HEK293 (cell line): Measurements from ENCODE around the gene CC2D2A.
A peak's percentile ranks its signal among the peaks of the same experiment; 100 is the strongest.

ENCODE experiments used
- CTCF ChIA-PET: fragments of 350-600 bp; formaldehyde crosslinking; extraction: SDS; loops from one replicate; lab custom pipeline; 2021; ENCODE audit warnings: antibody characterized with exemption; lab: Yijun Ruan, JAX
- POLR2A ChIA-PET: fragments of 300-600 bp; formaldehyde crosslinking; extraction: SDS; loops from one replicate; lab custom pipeline; 2020; ENCODE audit warnings: antibody characterized with exemption, inconsistent platforms; lab: Yijun Ruan, JAX
- H3K27ac ChIP-seq: fragments of 200-500 bp; sonication (Bioruptor generic); 2 replicates; pipeline ENCODE4 v1.5.1; 2014; ENCODE audit warnings: low read depth, low read length, control low read depth, inconsistent platforms; ENCODE audit errors: extremely low read depth
- H3K36me3 ChIP-seq, 2 experiments: fragments of 200-500 bp in 1 of 2; sonication (Bioruptor generic) in 1 of 2; 1 replicate in 1 of 2; 2 replicates in 1 of 2; pipeline ENCODE4 v1.5.1; 2014 to 2017; ENCODE audit warnings: inconsistent platforms in 2 of 2, low read length in 2 of 2; ENCODE audit not compliant: control insufficient read depth in 2 of 2, insufficient read depth in 1 of 2
- H3K4me1 ChIP-seq: fragments of 200-500 bp; sonication (Bioruptor generic); 2 replicates; pipeline ENCODE4 v1.5.1; 2014; ENCODE audit warnings: mild to moderate bottlenecking, low read length, inconsistent platforms; ENCODE audit not compliant: control insufficient read depth, insufficient read depth
- H3K4me3 ChIP-seq: 2 replicates; pipeline ENCODE4 v1.5.1; 2011; ENCODE audit warnings: low read depth, mild to moderate bottlenecking, control low read depth, low read length, moderate library complexity
- H3K9me3 ChIP-seq: fragments of 200-500 bp; sonication (Bioruptor generic); 2 replicates; pipeline ENCODE4 v1.5.1; 2014; ENCODE audit warnings: low read depth, low read length, inconsistent platforms; ENCODE audit not compliant: control insufficient read depth, insufficient read depth
- GLI2 ChIP-seq: fragments of 450-650 bp; formaldehyde crosslinking; IDR thresholded peaks from 2 replicates; pipeline ENCODE4; 2017; ENCODE audit warnings: missing biosample characterization, missing genetic modification characterization, low read depth, borderline replicate concordance
- INSM2 ChIP-seq: fragments of 450-650 bp; formaldehyde crosslinking; IDR thresholded peaks from 2 replicates; pipeline ENCODE4 v1.5.1; 2016; ENCODE audit warnings: missing biosample characterization, missing genetic modification characterization
- KLF7 ChIP-seq: fragments of 450-650 bp; formaldehyde crosslinking; IDR thresholded peaks from 2 replicates; pipeline ENCODE4 v1.5.1; 2016; ENCODE audit warnings: missing biosample characterization, missing genetic modification characterization, borderline replicate concordance
- RBAK ChIP-seq: fragments of 450-650 bp; formaldehyde crosslinking; IDR thresholded peaks from 2 replicates; pipeline ENCODE4 v1.5.1; 2016; ENCODE audit warnings: missing biosample characterization, missing genetic modification characterization
- ZBTB17 ChIP-seq: fragments of 450-650 bp; formaldehyde crosslinking; IDR thresholded peaks from 2 replicates; pipeline ENCODE4 v1.5.1; 2016; ENCODE audit warnings: missing biosample characterization, missing genetic modification characterization
- ZBTB20 ChIP-seq: fragments of 450-650 bp; formaldehyde crosslinking; IDR thresholded peaks from 2 replicates; pipeline ENCODE4 v1.5.1; 2016; ENCODE audit warnings: missing biosample characterization, missing genetic modification characterization
- ZNF239 ChIP-seq: fragments of 450-650 bp; formaldehyde crosslinking; IDR thresholded peaks from 2 replicates; pipeline ENCODE4 v1.5.1; 2016; ENCODE audit warnings: missing biosample characterization, missing genetic modification characterization
- ZNF354C ChIP-seq: fragments of 450-650 bp; formaldehyde crosslinking; IDR thresholded peaks from 2 replicates; pipeline ENCODE4 v1.5.1; 2016; ENCODE audit warnings: missing biosample characterization, missing genetic modification characterization, low read depth, borderline replicate concordance
- ZNF416 ChIP-seq: fragments of 450-650 bp; formaldehyde crosslinking; IDR thresholded peaks from 2 replicates; pipeline ENCODE4 v1.5.1; 2016; ENCODE audit warnings: missing biosample characterization, missing genetic modification characterization
- ZNF560 ChIP-seq: fragments of 450-650 bp; formaldehyde crosslinking; IDR thresholded peaks from 2 replicates; pipeline ENCODE4 v1.5.1; 2017; ENCODE audit warnings: missing biosample characterization, missing genetic modification characterization, borderline replicate concordance
- ZNF677 ChIP-seq: fragments of 450-650 bp; IDR thresholded peaks from 2 replicates; pipeline ENCODE4 v1.5.0; 2018; ENCODE audit warnings: missing biosample characterization, mild to moderate bottlenecking, missing genetic modification characterization, moderate library complexity
- ZNF704 ChIP-seq: fragments of 450-650 bp; formaldehyde crosslinking; IDR thresholded peaks from 2 replicates; pipeline ENCODE4 v1.5.1; 2016; ENCODE audit warnings: missing biosample characterization, missing genetic modification characterization
- TF ChIP-seq, protein P1 (sequence below): fragments of 450-650 bp; formaldehyde crosslinking; IDR thresholded peaks from 2 replicates; pipeline ENCODE4 v1.5.1; 2016; ENCODE audit warnings: missing biosample characterization, missing genetic modification characterization
- TF ChIP-seq, protein P2 (sequence below): fragments of 450-650 bp; formaldehyde crosslinking; IDR thresholded peaks from 2 replicates; pipeline ENCODE4 v1.5.1; 2016; ENCODE audit warnings: missing biosample characterization, missing genetic modification characterization
- TF ChIP-seq, protein P3 (sequence below): fragments of 450-650 bp; formaldehyde crosslinking; IDR thresholded peaks from 2 replicates; pipeline ENCODE4 v1.5.1; 2016; ENCODE audit warnings: missing biosample characterization, missing genetic modification characterization, borderline replicate concordance
- TF ChIP-seq, protein P4 (sequence below): fragments of 450-650 bp; formaldehyde crosslinking; IDR thresholded peaks from 2 replicates; pipeline ENCODE4 v1.5.1; 2017; ENCODE audit warnings: missing biosample characterization, missing genetic modification characterization
- TF ChIP-seq, protein P5 (sequence below): fragments of 450-650 bp; formaldehyde crosslinking; IDR thresholded peaks from 2 replicates; pipeline ENCODE4 v1.5.1; 2016; ENCODE audit warnings: missing biosample characterization, missing genetic modification characterization, borderline replicate concordance

The CC2D2A gene

DNA sequence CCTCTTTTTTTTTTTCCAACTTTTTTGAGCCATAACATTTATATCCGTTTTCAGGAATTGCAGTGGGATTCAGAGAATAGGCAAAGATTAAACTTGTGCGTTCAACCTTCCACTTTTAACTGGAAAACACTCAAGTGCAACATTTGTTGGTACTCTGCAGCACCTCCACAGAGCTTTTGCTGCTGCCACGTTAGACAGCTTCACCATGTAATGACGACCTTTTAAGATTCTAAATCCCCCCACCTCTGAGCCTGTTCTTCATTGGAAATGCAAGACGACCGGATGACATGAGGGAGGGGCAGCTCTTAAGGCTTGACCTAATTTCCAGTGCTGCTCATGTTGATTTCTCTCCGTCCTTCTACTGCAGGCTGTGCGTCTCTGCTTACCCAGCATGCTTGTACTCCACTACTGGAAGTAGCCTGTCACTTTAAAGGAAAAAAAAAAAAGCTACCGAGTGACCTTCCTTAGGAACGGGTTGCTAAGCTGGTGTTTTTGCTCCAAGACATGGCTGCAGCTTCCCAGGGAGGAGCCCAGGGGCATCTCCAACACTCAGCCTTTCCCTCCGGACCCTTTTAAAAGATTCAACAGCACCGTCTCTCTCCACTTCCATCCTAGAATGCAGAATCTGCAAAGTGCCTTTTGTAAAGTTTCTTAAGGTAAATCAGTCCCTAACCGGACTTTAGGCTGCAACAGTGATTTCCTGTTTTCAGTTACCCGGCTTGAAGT lies at the start of gene CC2D2A:
Gene CC2D2A, plus strand, starts transcription at position 481 of the 726 bp plus-strand sequence. CDS start 6,051 bp downstream, outside the sequence.
- H3K4me3 ChIP-seq = peak within 1 kb of the TSS; percentile 37
- TF ChIP-seq ZBTB17 (tag by site-specific recombination) (peak; percentile 23; the same call in 1 of the 2 replicates), ZNF677 (tag by site-specific recombination) (peak; percentile 85)
- TF ChIP-seq, protein P1, sequence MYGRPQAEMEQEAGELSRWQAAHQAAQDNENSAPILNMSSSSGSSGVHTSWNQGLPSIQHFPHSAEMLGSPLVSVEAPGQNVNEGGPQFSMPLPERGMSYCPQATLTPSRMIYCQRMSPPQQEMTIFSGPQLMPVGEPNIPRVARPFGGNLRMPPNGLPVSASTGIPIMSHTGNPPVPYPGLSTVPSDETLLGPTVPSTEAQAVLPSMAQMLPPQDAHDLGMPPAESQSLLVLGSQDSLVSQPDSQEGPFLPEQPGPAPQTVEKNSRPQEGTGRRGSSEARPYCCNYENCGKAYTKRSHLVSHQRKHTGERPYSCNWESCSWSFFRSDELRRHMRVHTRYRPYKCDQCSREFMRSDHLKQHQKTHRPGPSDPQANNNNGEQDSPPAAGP (tag by site-specific recombination) = no peak
- H3K27ac ChIP-seq = no peak within 1 kb of the TSS
- H3K4me1 ChIP-seq = no peaks in the 10 kb centered on the region
- no peaks in the 10 kb centered on the region for H3K36me3 ChIP-seq
- ChIA-PET POLR2A (interaction anchor here (1.2 kb wide), 1 partner anchor 212 kb away, joined by 3 read pairs; no protein-coding TSS in a partner anchor), CTCF (interaction anchor here (0.6 to 2.8 kb wide), 6 partner anchors 9 to 287 kb away, joined by 3 to 22 read pairs (median 5); no protein-coding TSS in a partner anchor)
- no peaks in the 10 kb centered on the region for H3K9me3 ChIP-seq

DNA sequence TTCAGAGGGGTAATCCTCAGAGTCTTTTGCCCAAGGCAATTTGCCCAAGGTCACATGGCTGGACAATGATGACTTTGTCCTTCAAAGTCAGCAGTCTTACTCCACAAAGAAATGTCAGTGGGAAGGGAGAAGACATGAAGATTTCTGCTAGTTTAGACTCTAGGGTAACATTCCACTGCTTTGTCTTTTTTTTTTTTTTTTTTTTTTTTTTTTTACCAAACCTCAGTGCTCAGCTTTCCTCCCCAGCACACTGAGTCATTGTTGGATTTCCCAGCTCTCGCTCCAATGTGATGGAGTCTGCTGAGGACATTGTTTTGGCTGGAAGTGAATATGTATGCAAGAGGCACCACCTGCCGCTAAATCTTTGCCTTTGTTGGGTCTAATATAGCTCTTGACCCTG lies 49.0 kb upstream of the CC2D2A start:
- Histone ChIP-seq H3K4me1 (no peaks in the 10 kb centered on the region), H3K27ac (no peak overlapping the region), H3K36me3 (no peaks in the 10 kb centered on the region), H3K4me3 (no peak overlapping the region), H3K9me3 (no peaks in the 10 kb centered on the region)
- ChIA-PET POLR2A (no interaction called here), CTCF (no interaction called here)
- no peak for TF ChIP-seq RBAK (tag by site-specific recombination)
- TF ChIP-seq KLF7 (tag by site-specific recombination) = no peak
- TF ChIP-seq ZNF354C = no peak
- TF ChIP-seq ZNF416 (tag by site-specific recombination) = no peak
- no peak for TF ChIP-seq ZNF704
- TF ChIP-seq INSM2 (tag by site-specific recombination) = no peak
- no peak for TF ChIP-seq GLI2 (tag by site-specific recombination)
- TF ChIP-seq, protein P2, sequence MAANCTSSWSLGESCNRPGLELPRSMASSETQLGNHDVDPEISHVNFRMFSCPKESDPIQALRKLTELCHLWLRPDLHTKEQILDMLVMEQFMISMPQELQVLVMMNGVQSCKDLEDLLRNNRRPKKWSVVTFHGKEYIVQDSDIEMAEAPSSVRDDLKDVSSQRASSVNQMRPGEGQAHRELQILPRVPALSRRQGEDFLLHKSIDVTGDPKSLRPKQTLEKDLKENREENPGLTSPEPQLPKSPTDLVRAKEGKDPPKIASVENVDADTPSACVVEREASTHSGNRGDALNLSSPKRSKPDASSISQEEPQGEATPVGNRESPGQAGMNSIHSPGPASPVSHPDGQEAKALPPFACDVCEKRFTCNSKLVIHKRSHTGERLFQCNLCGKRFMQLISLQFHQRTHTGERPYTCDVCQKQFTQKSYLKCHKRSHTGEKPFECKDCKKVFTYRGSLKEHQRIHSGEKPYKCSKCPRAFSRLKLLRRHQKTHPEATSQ = no peak
- TF ChIP-seq, protein P3, sequence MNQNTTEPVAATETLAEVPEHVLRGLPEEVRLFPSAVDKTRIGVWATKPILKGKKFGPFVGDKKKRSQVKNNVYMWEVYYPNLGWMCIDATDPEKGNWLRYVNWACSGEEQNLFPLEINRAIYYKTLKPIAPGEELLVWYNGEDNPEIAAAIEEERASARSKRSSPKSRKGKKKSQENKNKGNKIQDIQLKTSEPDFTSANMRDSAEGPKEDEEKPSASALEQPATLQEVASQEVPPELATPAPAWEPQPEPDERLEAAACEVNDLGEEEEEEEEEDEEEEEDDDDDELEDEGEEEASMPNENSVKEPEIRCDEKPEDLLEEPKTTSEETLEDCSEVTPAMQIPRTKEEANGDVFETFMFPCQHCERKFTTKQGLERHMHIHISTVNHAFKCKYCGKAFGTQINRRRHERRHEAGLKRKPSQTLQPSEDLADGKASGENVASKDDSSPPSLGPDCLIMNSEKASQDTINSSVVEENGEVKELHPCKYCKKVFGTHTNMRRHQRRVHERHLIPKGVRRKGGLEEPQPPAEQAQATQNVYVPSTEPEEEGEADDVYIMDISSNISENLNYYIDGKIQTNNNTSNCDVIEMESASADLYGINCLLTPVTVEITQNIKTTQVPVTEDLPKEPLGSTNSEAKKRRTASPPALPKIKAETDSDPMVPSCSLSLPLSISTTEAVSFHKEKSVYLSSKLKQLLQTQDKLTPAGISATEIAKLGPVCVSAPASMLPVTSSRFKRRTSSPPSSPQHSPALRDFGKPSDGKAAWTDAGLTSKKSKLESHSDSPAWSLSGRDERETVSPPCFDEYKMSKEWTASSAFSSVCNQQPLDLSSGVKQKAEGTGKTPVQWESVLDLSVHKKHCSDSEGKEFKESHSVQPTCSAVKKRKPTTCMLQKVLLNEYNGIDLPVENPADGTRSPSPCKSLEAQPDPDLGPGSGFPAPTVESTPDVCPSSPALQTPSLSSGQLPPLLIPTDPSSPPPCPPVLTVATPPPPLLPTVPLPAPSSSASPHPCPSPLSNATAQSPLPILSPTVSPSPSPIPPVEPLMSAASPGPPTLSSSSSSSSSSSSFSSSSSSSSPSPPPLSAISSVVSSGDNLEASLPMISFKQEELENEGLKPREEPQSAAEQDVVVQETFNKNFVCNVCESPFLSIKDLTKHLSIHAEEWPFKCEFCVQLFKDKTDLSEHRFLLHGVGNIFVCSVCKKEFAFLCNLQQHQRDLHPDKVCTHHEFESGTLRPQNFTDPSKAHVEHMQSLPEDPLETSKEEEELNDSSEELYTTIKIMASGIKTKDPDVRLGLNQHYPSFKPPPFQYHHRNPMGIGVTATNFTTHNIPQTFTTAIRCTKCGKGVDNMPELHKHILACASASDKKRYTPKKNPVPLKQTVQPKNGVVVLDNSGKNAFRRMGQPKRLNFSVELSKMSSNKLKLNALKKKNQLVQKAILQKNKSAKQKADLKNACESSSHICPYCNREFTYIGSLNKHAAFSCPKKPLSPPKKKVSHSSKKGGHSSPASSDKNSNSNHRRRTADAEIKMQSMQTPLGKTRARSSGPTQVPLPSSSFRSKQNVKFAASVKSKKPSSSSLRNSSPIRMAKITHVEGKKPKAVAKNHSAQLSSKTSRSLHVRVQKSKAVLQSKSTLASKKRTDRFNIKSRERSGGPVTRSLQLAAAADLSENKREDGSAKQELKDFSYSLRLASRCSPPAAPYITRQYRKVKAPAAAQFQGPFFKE (tag by site-specific recombination) = no peak
- TF ChIP-seq, protein P4, sequence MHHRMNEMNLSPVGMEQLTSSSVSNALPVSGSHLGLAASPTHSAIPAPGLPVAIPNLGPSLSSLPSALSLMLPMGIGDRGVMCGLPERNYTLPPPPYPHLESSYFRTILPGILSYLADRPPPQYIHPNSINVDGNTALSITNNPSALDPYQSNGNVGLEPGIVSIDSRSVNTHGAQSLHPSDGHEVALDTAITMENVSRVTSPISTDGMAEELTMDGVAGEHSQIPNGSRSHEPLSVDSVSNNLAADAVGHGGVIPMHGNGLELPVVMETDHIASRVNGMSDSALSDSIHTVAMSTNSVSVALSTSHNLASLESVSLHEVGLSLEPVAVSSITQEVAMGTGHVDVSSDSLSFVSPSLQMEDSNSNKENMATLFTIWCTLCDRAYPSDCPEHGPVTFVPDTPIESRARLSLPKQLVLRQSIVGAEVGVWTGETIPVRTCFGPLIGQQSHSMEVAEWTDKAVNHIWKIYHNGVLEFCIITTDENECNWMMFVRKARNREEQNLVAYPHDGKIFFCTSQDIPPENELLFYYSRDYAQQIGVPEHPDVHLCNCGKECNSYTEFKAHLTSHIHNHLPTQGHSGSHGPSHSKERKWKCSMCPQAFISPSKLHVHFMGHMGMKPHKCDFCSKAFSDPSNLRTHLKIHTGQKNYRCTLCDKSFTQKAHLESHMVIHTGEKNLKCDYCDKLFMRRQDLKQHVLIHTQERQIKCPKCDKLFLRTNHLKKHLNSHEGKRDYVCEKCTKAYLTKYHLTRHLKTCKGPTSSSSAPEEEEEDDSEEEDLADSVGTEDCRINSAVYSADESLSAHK (tag by site-specific recombination) = no peak
- no peak for TF ChIP-seq ZNF677 (tag by site-specific recombination)
- TF ChIP-seq, protein P5, sequence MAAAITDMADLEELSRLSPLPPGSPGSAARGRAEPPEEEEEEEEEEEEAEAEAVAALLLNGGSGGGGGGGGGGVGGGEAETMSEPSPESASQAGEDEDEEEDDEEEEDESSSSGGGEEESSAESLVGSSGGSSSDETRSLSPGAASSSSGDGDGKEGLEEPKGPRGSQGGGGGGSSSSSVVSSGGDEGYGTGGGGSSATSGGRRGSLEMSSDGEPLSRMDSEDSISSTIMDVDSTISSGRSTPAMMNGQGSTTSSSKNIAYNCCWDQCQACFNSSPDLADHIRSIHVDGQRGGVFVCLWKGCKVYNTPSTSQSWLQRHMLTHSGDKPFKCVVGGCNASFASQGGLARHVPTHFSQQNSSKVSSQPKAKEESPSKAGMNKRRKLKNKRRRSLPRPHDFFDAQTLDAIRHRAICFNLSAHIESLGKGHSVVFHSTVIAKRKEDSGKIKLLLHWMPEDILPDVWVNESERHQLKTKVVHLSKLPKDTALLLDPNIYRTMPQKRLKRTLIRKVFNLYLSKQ (tag by site-specific recombination) = no peak
- no peak for TF ChIP-seq ZBTB20 (tag by site-specific recombination)
- no peak for TF ChIP-seq ZNF239
- TF ChIP-seq ZNF560 = no peak
